ENCODE data around the gene GRIP1. TPM values are rescaled to one million over a fixed set of nuclear protein-coding genes. Genes with fewer than 3 reads are reported as not detected.
A peak's percentile ranks its signal among the peaks of the same experiment; 100 is the strongest.

The GRIP1 gene
- total RNA-seq, 1 donor = under 0.01 TPM

DNA sequence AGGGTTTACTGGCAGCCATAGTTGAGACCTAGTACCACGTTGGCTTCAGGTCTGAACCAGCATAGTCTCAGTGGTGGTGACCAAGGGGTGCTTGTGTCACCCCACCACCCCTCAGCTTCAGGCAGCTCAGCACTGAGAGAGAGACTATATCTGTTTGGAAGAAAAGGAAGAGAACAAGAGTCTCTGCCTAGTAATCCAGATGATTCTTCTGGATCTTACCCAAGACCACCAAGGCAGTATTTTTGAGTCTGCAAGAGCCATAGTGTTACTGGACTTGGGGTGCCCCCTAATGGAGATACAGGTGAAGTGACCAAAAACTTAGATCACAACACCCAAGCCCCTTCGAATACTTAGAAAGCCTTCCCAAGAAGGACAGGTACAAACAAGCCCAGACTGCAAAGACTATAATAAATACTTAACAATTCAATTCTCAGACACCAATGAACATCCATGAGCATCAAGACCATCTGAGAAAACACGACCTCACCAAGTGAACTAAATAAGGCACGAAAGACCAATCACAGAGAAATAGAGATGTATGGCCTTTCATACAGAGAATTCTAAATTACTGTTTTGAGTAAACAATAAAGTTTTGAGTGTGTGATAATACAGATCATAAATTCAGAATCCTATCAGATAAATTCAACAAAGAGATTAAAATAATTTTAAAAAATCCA, 269.5 kb downstream of the GRIP1 start:
- Histone ChIP-seq H3K4me3 (ENCODE audit: insufficient read depth, low read length) (no peak overlapping the region), H3K4me1 (ENCODE audit: insufficient read depth, low read length) (peaks cover 4% of the 10 kb centered on the region), H3K27ac (ENCODE audit: low read depth, low read length) (no peak overlapping the region), H3K79me2 (ENCODE audit: insufficient read depth, low read length) (no peaks in the 10 kb centered on the region), H3K4me2 (ENCODE audit: insufficient read depth, low read length) (no peak overlapping the region), H4K20me1 (ENCODE audit: insufficient read depth, low read length) (no peaks in the 10 kb centered on the region), H3K27me3 (ENCODE audit: insufficient read depth, low read length) (no peaks in the 10 kb centered on the region), H3K9me3 (ENCODE audit: low read depth, low read length) (no peaks in the 10 kb centered on the region), H3K36me3 (ENCODE audit: insufficient read depth, low read length) (no peaks in the 10 kb centered on the region), H2AFZ (ENCODE audit: low read length) (no peak overlapping the region)
- TF ChIP-seq, protein P1, sequence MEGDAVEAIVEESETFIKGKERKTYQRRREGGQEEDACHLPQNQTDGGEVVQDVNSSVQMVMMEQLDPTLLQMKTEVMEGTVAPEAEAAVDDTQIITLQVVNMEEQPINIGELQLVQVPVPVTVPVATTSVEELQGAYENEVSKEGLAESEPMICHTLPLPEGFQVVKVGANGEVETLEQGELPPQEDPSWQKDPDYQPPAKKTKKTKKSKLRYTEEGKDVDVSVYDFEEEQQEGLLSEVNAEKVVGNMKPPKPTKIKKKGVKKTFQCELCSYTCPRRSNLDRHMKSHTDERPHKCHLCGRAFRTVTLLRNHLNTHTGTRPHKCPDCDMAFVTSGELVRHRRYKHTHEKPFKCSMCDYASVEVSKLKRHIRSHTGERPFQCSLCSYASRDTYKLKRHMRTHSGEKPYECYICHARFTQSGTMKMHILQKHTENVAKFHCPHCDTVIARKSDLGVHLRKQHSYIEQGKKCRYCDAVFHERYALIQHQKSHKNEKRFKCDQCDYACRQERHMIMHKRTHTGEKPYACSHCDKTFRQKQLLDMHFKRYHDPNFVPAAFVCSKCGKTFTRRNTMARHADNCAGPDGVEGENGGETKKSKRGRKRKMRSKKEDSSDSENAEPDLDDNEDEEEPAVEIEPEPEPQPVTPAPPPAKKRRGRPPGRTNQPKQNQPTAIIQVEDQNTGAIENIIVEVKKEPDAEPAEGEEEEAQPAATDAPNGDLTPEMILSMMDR (IDR thresholded peaks at IDR 0.05; ENCODE audit: extremely low read depth, low read depth, low read length) = peak; percentile 78
- DNase-seq (ENCODE audit: insufficient read length, low spot score, missing footprints) = no peak

DNA sequence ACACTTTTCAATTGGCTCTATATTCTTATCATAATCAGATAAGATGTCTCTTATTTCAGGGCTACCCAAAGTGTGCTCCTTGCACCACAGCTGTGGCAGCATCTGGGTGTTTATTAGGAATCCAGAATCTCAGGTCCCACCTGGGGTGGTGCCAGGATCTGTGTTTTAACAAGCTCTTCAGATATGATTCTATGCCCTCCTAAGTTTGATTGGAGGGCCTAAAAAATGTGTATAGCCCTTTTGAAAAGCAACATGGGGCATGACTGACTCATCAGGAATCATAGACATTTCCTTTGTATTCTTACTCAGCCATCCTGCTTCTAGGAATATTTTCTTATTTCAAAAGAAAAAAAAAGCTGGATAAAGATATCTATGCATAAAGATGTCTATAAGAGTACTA, 273.5 kb downstream of the GRIP1 start:
- no peaks in the 10 kb centered on the region for H3K36me3 ChIP-seq (ENCODE audit: insufficient read depth, low read length)
- H3K4me3 ChIP-seq (ENCODE audit: insufficient read depth, low read length) = no peak overlapping the region
- no peaks in the 10 kb centered on the region for H3K79me2 ChIP-seq (ENCODE audit: insufficient read depth, low read length)
- no peaks in the 10 kb centered on the region for H3K27me3 ChIP-seq (ENCODE audit: insufficient read depth, low read length)
- TF ChIP-seq, protein P1 (IDR thresholded peaks at IDR 0.05; ENCODE audit: extremely low read depth, low read depth, low read length) = no peak
- DNase-seq (ENCODE audit: insufficient read length, low spot score, missing footprints) = peak; percentile 68
- H4K20me1 ChIP-seq (ENCODE audit: insufficient read depth, low read length) = no peaks in the 10 kb centered on the region
- H3K4me2 ChIP-seq (ENCODE audit: insufficient read depth, low read length) = peak overlapping the region; percentile 19
- H3K9me3 ChIP-seq (ENCODE audit: low read depth, low read length) = no peaks in the 10 kb centered on the region
- H2AFZ ChIP-seq (ENCODE audit: low read length) = no peak overlapping the region
- H3K4me1 ChIP-seq (ENCODE audit: insufficient read depth, low read length) = peaks cover 4% of the 10 kb centered on the region
- H3K27ac ChIP-seq (ENCODE audit: low read depth, low read length) = no peak overlapping the region

DNA sequence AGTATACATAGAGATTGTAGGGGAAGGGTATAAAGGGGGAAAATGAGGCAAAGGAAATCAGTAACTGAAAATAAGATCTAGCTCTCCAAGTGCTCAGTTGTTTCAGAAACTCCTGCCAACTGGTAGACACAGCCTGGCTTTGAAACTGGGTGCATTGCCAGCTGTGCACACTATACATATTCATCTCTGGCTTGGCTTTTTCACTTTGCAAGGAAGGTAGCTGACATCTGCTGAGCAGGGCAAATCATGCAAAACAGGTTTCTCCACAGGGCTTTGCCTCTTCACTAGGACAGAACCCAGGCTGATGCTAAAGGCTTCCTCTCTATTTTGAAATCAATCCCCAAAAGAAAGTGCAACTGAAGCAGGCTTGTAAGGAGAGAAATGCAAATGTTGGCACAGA, 275.1 kb downstream of the GRIP1 start:
- TF ChIP-seq, protein P1 (IDR thresholded peaks at IDR 0.05; ENCODE audit: extremely low read depth, low read depth, low read length) = no peak
- H3K4me1 ChIP-seq (ENCODE audit: insufficient read depth, low read length) = peaks cover 4% of the 10 kb centered on the region
- no peak overlapping the region for H2AFZ ChIP-seq (ENCODE audit: low read length)
- no peaks in the 10 kb centered on the region for H3K36me3 ChIP-seq (ENCODE audit: insufficient read depth, low read length)
- no peaks in the 10 kb centered on the region for H3K79me2 ChIP-seq (ENCODE audit: insufficient read depth, low read length)
- no peak overlapping the region for H3K4me2 ChIP-seq (ENCODE audit: insufficient read depth, low read length)
- no peaks in the 10 kb centered on the region for H3K9me3 ChIP-seq (ENCODE audit: low read depth, low read length)
- H4K20me1 ChIP-seq (ENCODE audit: insufficient read depth, low read length) = no peaks in the 10 kb centered on the region
- H3K4me3 ChIP-seq (ENCODE audit: insufficient read depth, low read length) = no peak overlapping the region
- no peaks in the 10 kb centered on the region for H3K27me3 ChIP-seq (ENCODE audit: insufficient read depth, low read length)
- DNase-seq (ENCODE audit: insufficient read length, low spot score, missing footprints) = no peak
- no peak overlapping the region for H3K27ac ChIP-seq (ENCODE audit: low read depth, low read length)

DNA sequence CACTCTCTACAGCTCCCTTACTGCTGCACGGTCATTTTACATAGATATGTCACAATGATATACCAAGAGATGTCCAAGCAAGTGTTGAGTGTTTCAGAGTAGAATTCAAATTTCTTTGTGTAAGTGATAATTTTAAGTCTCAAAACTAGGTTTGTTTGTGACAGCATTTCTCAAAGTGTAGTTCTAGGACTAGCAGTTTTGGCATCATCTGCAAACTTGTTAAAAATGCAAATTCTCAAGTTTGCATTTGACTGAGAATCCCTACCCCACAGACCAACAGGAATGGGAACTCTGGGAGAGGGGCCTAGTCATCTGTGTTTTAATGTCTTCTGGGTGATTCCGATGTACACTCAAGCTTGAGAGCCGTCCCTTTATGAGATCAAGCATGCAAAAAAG, 279.0 kb downstream of the GRIP1 start:
- TF ChIP-seq, protein P1 (IDR thresholded peaks at IDR 0.05; ENCODE audit: extremely low read depth, low read depth, low read length) = no peak
- Histone ChIP-seq H4K20me1 (ENCODE audit: insufficient read depth, low read length) (no peaks in the 10 kb centered on the region), H3K4me2 (ENCODE audit: insufficient read depth, low read length) (no peak overlapping the region), H2AFZ (ENCODE audit: low read length) (no peak overlapping the region), H3K79me2 (ENCODE audit: insufficient read depth, low read length) (no peaks in the 10 kb centered on the region), H3K36me3 (ENCODE audit: insufficient read depth, low read length) (no peaks in the 10 kb centered on the region), H3K27me3 (ENCODE audit: insufficient read depth, low read length) (no peaks in the 10 kb centered on the region), H3K4me1 (ENCODE audit: insufficient read depth, low read length) (no peaks in the 10 kb centered on the region), H3K9me3 (ENCODE audit: low read depth, low read length) (no peaks in the 10 kb centered on the region), H3K27ac (ENCODE audit: low read depth, low read length) (no peak overlapping the region), H3K4me3 (ENCODE audit: insufficient read depth, low read length) (no peak overlapping the region)
- no peak for DNase-seq (ENCODE audit: insufficient read length, low spot score, missing footprints)
